Common myeloid progenitor, CD34-positive (primary cell): ENCODE measurements around the gene RPL38. TPM values are rescaled to one million over a fixed set of nuclear protein-coding genes. Genes with fewer than 3 reads are reported as not detected.

Source experiments
- CTCF ChIA-PET: fragments of 350-600 bp; sonication (Branson Sonifier 250); formaldehyde crosslinking; loops from one replicate; lab custom pipeline; 2021; ENCODE audit warnings: antibody characterized with exemption; lab: Charles Lee
- POLR2A ChIA-PET: fragments of 350-600 bp; sonication (Branson Sonifier 250); formaldehyde crosslinking; loops from one replicate; lab custom pipeline; 2021; ENCODE audit warnings: antibody characterized with exemption; lab: Charles Lee
- DNase-seq, 3 donors: peaks; one replicate each; pipeline versions ENCODE4 v3.0.0 to v3.0.0-alpha.2; 2013
- H3K27ac ChIP-seq, 2 experiments: 1 replicate in 1 of 2; 2 replicates in 1 of 2; pipeline ENCODE4 v1.7.0; 2013; ENCODE audit warnings: inconsistent platforms in 2 of 2, low read length in 2 of 2, mild to moderate bottlenecking in 2 of 2, low read depth in 1 of 2, moderate library complexity in 1 of 2; ENCODE audit not compliant: severe bottlenecking in 2 of 2, insufficient read depth in 1 of 2, poor library complexity in 1 of 2
- H3K27me3 ChIP-seq, 5 experiments: replicated peaks in 2 of 5; 1 replicate in 3 of 5; 2 replicates in 2 of 5; pipeline versions ENCODE4 v1.6.1 to v1.7.0; 2013; ENCODE audit warnings: low read length in 4 of 5, mild to moderate bottlenecking in 2 of 5, moderate library complexity in 2 of 5, inconsistent platforms in 1 of 5; ENCODE audit not compliant: insufficient read depth in 5 of 5, control insufficient read depth in 4 of 5
- H3K36me3 ChIP-seq, 4 experiments: 1 replicate in 2 of 4; 2 replicates in 2 of 4; pipeline versions ENCODE4 v1.6.1 to v1.7.0; 2013; ENCODE audit warnings: low read length in 3 of 4, control low read depth in 1 of 4, mild to moderate bottlenecking in 1 of 4; ENCODE audit not compliant: control insufficient read depth in 4 of 4, insufficient read depth in 4 of 4
- H3K4me1 ChIP-seq, 4 experiments: 1 replicate in 3 of 4; 2 replicates in 1 of 4; pipeline versions ENCODE4 v1.6.1 to v1.7.1; 2013; ENCODE audit warnings: low read length in 3 of 4, mild to moderate bottlenecking in 3 of 4, control low read depth in 1 of 4, inconsistent platforms in 1 of 4, moderate library complexity in 1 of 4; ENCODE audit not compliant: control insufficient read depth in 4 of 4, insufficient read depth in 4 of 4; ENCODE audit errors: control extremely low read depth in 1 of 4
- H3K4me3 ChIP-seq, 7 experiments: 1 replicate in 4 of 7; 2 replicates in 3 of 7; pipeline versions ENCODE4 v1.5.1 to v1.7.0; 2013; ENCODE audit warnings: mild to moderate bottlenecking in 7 of 7, low read length in 6 of 7, moderate library complexity in 6 of 7, inconsistent platforms in 2 of 7, low read depth in 2 of 7, control low read depth in 1 of 7; ENCODE audit not compliant: insufficient read depth in 4 of 7, control insufficient read depth in 1 of 7; ENCODE audit errors: extremely low read depth in 1 of 7
- H3K9me3 ChIP-seq, 5 experiments: 1 replicate in 4 of 5; 2 replicates in 1 of 5; pipeline versions ENCODE4 v1.6.1 to v1.7.1; 2013; ENCODE audit warnings: low read length in 4 of 5, mild to moderate bottlenecking in 2 of 5, inconsistent platforms in 1 of 5, low read depth in 1 of 5, moderate library complexity in 1 of 5; ENCODE audit not compliant: control insufficient read depth in 4 of 5, insufficient read depth in 2 of 5; ENCODE audit errors: control extremely low read depth in 1 of 5
- WGBS: methylation state at CpG from one replicate; pipeline ENCODE4 v1.1.5; 2013; ENCODE audit not compliant: insufficient coverage; 5-methylcytosine and 5-hydroxymethylcytosine counted together
- polyA plus RNA-seq: library from polyadenylated mRNA; unstranded; fragments of 120-200 nt; gene quantifications from one replicate; pipeline ENCODE4 v1.2.1, GENCODE V29; 2013

The RPL38 gene
- polyA plus RNA-seq: 3,684 TPM

DNA sequence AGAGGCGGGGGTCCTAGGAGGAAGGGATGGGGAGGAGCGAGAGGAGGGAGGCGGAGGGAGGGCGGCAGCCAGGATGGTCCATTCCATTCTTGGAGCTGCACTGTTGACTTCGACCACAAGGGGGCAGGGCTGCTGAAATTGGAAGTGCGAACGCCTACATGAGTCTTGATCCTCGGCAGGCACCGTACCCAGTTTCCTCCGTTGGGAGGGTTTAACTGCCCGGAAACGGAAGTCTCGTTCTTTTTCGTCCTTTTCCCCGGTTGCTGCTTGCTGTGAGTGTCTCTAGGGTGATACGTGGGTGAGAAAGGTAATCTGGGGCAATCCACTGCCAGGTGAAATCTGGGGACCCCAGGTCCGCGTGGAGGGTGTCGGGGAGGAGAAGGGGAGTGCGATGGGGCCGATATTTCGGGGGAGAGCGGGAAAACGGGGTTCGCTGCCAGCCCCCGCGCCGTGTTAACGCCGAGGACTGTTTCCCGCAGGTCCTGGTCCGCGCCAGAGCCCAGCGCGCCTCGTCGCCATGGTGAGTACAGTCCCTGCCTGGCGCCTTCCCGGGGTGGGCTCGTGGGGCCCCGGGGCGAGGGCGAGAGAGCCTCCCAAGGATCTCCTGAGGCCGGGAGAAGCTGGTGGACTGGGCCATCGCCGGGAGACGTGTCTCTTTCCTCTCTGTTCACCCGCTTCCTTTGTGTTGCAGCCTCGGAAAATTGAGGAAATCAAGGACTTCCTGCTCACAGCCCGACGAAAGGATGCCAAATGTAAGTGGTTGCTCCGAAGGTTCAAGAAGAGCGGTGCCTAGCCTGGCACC is at the start of gene RPL38:
TSS of gene RPL38 (plus strand) at position 240 of the 802 bp plus-strand sequence. CDS start at position 518, 278 bp downstream.
- Histone ChIP-seq H3K36me3 (peaks cover 3 to 41% (median 20%) of the 10 kb centered on the region in 4 experiments), H3K27me3 (peaks cover 0 to 10% (median 3%) of the 10 kb centered on the region in 5 experiments), H3K27ac (peak within 1 kb of the TSS; percentile 94 to 96), H3K9me3 (no peaks in the 10 kb centered on the region), H3K4me3 (peak within 1 kb of the TSS; percentile 69 to 98 (median 94)), H3K4me1 (peaks cover 2 to 29% (median 25%) of the 10 kb centered on the region in 4 experiments)
- under 1% methylated on average over 44 of the region's 53 CpGs for WGBS
- CTCF ChIA-PET: interaction anchor here (1.0 to 2.4 kb wide), 5 partner anchors 9 to 100 kb away, joined by 3 to 18 read pairs (median 4); no protein-coding TSS in a partner anchor
- POLR2A ChIA-PET: interaction anchor here (0.5 to 0.6 kb wide), 2 partner anchors 454 to 541 kb away, joined by 3 to 4 read pairs; no protein-coding TSS in a partner anchor
- peak; percentile 98 to 99 (median 98) for DNase-seq

GRCh38 chr17:74153821-74154430 is 49.6 kb upstream of the RPL38 start:
- WGBS: 96% methylated on average over 10 of the region's 11 CpGs
- CTCF ChIA-PET: interaction anchor here (1.3 kb wide), 1 partner anchor 13 kb away, joined by 3 read pairs; no protein-coding TSS in a partner anchor
- POLR2A ChIA-PET: no interaction called here
- Histone ChIP-seq H3K27ac (no peak overlapping the region), H3K36me3 (no peaks in the 10 kb centered on the region), H3K9me3 (no peaks in the 10 kb centered on the region), H3K4me1 (no peaks in the 10 kb centered on the region), H3K4me3 (no peak overlapping the region), H3K27me3 (peaks cover 0 to 4% (median 0%) of the 10 kb centered on the region in 5 experiments)
- DNase-seq: no peak

- POLR2A ChIA-PET: no interaction called here
- Histone ChIP-seq H3K9me3 (no peaks in the 10 kb centered on the region), H3K27me3 (peaks cover 0 to 9% (median 0%) of the 10 kb centered on the region in 5 experiments), H3K4me3 (no peak overlapping the region), H3K27ac (no peak overlapping the region), H3K36me3 (no peaks in the 10 kb centered on the region), H3K4me1 (no peaks in the 10 kb centered on the region)
- 94% methylated on average over 6 of the region's 6 CpGs for WGBS
- no peak for DNase-seq
- CTCF ChIA-PET: no interaction called here
These were observed 46.6 kb upstream of the RPL38 start for GRCh38 chr17:74156878-74157277.

DNA sequence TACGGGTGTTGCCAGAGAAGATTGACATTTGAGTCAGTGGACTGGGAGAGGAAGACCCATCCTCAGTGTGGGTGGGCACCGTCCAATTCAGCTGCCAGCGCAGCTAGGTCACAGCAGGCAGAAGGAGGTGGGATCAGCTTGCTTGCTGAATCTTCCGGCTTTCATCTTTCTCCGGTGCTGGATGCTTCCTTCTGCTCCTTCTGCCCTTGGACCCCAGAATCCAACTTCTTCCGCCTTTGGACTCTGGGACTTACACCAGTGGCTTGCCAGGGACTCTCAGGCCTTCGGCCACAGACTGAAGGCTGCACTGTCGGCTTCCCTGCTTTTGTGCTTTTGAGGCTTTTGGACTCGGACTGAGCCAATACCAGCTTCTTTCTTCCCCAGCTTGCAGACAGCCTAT is 46.1 kb upstream of the RPL38 start:
- H3K36me3 ChIP-seq: no peaks in the 10 kb centered on the region
- WGBS: 90% methylated on average over 9 of the region's 9 CpGs
- H3K4me1 ChIP-seq: no peaks in the 10 kb centered on the region
- H3K27me3 ChIP-seq: peaks cover 0 to 9% (median 0%) of the 10 kb centered on the region in 5 experiments
- H3K27ac ChIP-seq: no peak overlapping the region
- ChIA-PET CTCF (no interaction called here), POLR2A (no interaction called here)
- no peaks in the 10 kb centered on the region for H3K9me3 ChIP-seq
- no peak overlapping the region for H3K4me3 ChIP-seq
- no peak for DNase-seq

DNA sequence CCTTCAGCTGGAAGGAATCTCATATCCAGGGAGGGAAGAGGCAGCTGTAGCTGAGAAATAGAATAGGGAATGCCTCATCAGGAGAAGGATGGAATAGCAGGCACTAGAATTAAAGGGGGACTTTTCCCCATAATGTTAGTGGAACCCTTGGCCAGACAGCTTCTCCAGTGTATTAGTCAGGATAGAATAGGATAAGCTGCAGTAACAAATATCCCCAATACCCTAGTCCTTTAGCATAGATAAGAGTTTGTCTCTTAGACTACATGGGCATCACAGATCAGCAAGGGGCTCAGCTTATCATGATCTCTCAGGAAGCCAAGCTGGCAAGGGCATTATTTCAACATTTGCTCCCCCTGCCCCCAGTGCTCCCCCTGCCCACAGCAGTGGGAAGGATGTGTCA is 44.7 kb upstream of the RPL38 start:
- ChIA-PET POLR2A (no interaction called here), CTCF (interaction anchor here (0.9 kb wide), 1 partner anchor 41 kb away, joined by 3 read pairs; no protein-coding TSS in a partner anchor)

GRCh38 chr17:74159226-74159840 is 44.1 kb upstream of the RPL38 start:
- Histone ChIP-seq H3K4me3 (no peak overlapping the region), H3K4me1 (peaks cover 0 to 8% (median 2%) of the 10 kb centered on the region in 4 experiments), H3K9me3 (no peaks in the 10 kb centered on the region), H3K36me3 (no peaks in the 10 kb centered on the region), H3K27me3 (peaks cover 0 to 9% (median 2%) of the 10 kb centered on the region in 5 experiments), H3K27ac (no peak overlapping the region)
- no peak for DNase-seq
- WGBS: 98% methylated on average over 5 of the region's 5 CpGs
- ChIA-PET POLR2A (no interaction called here), CTCF (interaction anchor here (0.9 kb wide), 1 partner anchor 41 kb away, joined by 3 read pairs; no protein-coding TSS in a partner anchor)

More for the DNA sequence above, 44.7 kb upstream of the RPL38 start:
- no peak overlapping the region for H3K4me3 ChIP-seq
- H3K36me3 ChIP-seq: no peaks in the 10 kb centered on the region
- peaks cover 0 to 9% (median 0%) of the 10 kb centered on the region in 5 experiments for H3K27me3 ChIP-seq
- H3K4me1 ChIP-seq: peaks cover 0 to 8% (median 2%) of the 10 kb centered on the region in 4 experiments
- no peaks in the 10 kb centered on the region for H3K9me3 ChIP-seq
- no peak for DNase-seq
- H3K27ac ChIP-seq: no peak overlapping the region
